NB4 (cell line): ENCODE measurements around the gene BTBD9.

ENCODE experiments used
- DNase-seq: peaks from one replicate; pipeline ENCODE4 v3.0.0; 2010; ENCODE audit warnings: low read depth
- H3K4me3 ChIP-seq: one replicate; pipeline ENCODE4 v1.5.1; 2011; ENCODE audit warnings: mild to moderate bottlenecking, low read depth, low read length, moderate library complexity
- CTCF ChIP-seq: IDR thresholded peaks from one replicate; pipeline ENCODE4 v1.5.1; 2012; ENCODE audit warnings: low read depth, low read length
- MAX ChIP-seq: IDR thresholded peaks from 2 replicates; pipeline ENCODE4 v1.6.1; 2011; ENCODE audit warnings: low read depth, low read length
- MYC ChIP-seq: IDR thresholded peaks from 2 replicates; pipeline ENCODE4 v1.6.1; 2011; ENCODE audit warnings: low read depth, low read length
- POLR2A ChIP-seq: IDR thresholded peaks from 2 replicates; pipeline ENCODE4 v1.6.1; 2011; ENCODE audit warnings: mild to moderate bottlenecking; ENCODE audit not compliant: insufficient read length; ENCODE audit errors: extremely low read depth

BTBD9 gene

GRCh38 chr6:38319256-38320212 lies 320.2 kb downstream of the BTBD9 start:
- TF ChIP-seq POLR2A, result no peak
- TF ChIP-seq CTCF, result no peak
- TF ChIP-seq MYC, result no peak
- TF ChIP-seq MAX, result no peak
- no peak for DNase-seq
- no peak overlapping the region for H3K4me3 ChIP-seq

GRCh38 chr6:38316099-38316868 lies 323.4 kb downstream of the BTBD9 start:
- no peak for DNase-seq
- TF ChIP-seq POLR2A (no peak), MAX (no peak)
- no peak overlapping the region for H3K4me3 ChIP-seq

GRCh38 chr6:38311201-38311600 lies 328.5 kb downstream of the BTBD9 start:
- no peak overlapping the region for H3K4me3 ChIP-seq
- TF ChIP-seq MYC (no peak), CTCF (no peak), POLR2A (no peak), MAX (no peak)
- DNase-seq, result no peak

- TF ChIP-seq POLR2A, result no peak
- no peak for TF ChIP-seq MAX
- no peak for TF ChIP-seq MYC
- TF ChIP-seq CTCF, result no peak
- no peak for DNase-seq
- H3K4me3 ChIP-seq, result no peak overlapping the region
Observed at GRCh38 chr6:38310061-38310460, 329.7 kb downstream of the BTBD9 start.

- no peak overlapping the region for H3K4me3 ChIP-seq
- peak; percentile 71 for DNase-seq
- TF ChIP-seq MYC, result no peak
- TF ChIP-seq CTCF, result peak; percentile 1
- no peak for TF ChIP-seq MAX
- no peak for TF ChIP-seq POLR2A
Observed at GRCh38 chr6:38307740-38308139, 332.0 kb downstream of the BTBD9 start.

- no peak overlapping the region for H3K4me3 ChIP-seq
- DNase-seq, result no peak
- TF ChIP-seq POLR2A (no peak), MAX (no peak), MYC (no peak), CTCF (no peak)
Observed at GRCh38 chr6:38306931-38307330, 332.8 kb downstream of the BTBD9 start.
